Left cardiac atrium (tissue), 4 donors: ENCODE results near the gene OPHN1. TPM values are rescaled to one million over a fixed set of nuclear protein-coding genes. Genes with fewer than 3 reads are reported as not detected.
A peak's percentile ranks its signal among the peaks of the same experiment; 100 is the strongest.
"Not testable (repeated sequence)": the region's sequence is repeated elsewhere in the genome, so short reads cannot be mapped to it uniquely, and the experiment has no call there.

Source experiments
- ATAC-seq, 2 donors: fragments of 200-7000 bp; cut with Tn5 transposase; one replicate each; pipeline ENCODE4 v1.9.1; 2020; ENCODE audit warnings: mild to moderate bottlenecking in 2 of 2, moderate library complexity in 2 of 2
- DNase-seq: peaks from one replicate; pipeline ENCODE4 v3.0.0-alpha.2; 2020
- intact Hi-C, 2 donors: fragments of 100-400 bp; cut with DNase I; formaldehyde crosslinking; loops; one replicate each; pipeline versions ENCODE4 v1.14.1 to v1.15.1; 2022 to 2023
- total RNA-seq, 2 donors: library from RNA; stranded (reverse); fragmentation: NEBNext Ultra II Directional; extraction: Animal tissue kit (Norgen Biotek cat#: 25700); gene quantifications; one replicate each; pipeline ENCODE4 v1.2.1, GENCODE V29; 2021
- donor health status: DM: no; HTN: yes; CAD: no.
- donor health status: DM: no; HTN: yes; CAD: no; lungs with severe emphysema.
- donor health status: DM: yes; HTN: yes; CAD: no.
- donor health status: Dilated cardiomyopathy.

The OPHN1 gene
- total RNA-seq, 2 donors from 2014 or later, result 3.1 to 5.7 TPM

GRCh38 chrX:68377579-68377978 is 55.7 kb downstream of the OPHN1 start:
- ATAC-seq, DNase-seq, intact Hi-C loops: not testable (repeated sequence)

GRCh38 chrX:68376373-68376772 is 56.9 kb downstream of the OPHN1 start:
- DNase-seq, result no peak
- no peak for ATAC-seq
- intact Hi-C loops, result no loop called here

- ATAC-seq (no peak), DNase-seq (no peak)
- intact Hi-C loops, result no loop called here
These were observed 57.5 kb downstream of the OPHN1 start for GRCh38 chrX:68375803-68376202.

- intact Hi-C loops, result no loop called here
- ATAC-seq (no peak), DNase-seq (no peak)
These were observed 60.6 kb downstream of the OPHN1 start for GRCh38 chrX:68372665-68373064.

- ATAC-seq, result no peak
- intact Hi-C loops, result no loop called here
- DNase-seq, result no peak
These were observed 63.7 kb downstream of the OPHN1 start for GRCh38 chrX:68369559-68369958.

GRCh38 chrX:68365341-68365740 is 68.0 kb downstream of the OPHN1 start:
- intact Hi-C loops, result no loop called here
- DNase-seq (no peak), ATAC-seq (no peak)

GRCh38 chrX:68363984-68364383 is 69.3 kb downstream of the OPHN1 start:
- intact Hi-C loops, result no loop called here
- no peak for ATAC-seq

GRCh38 chrX:68358679-68359078 is 74.6 kb downstream of the OPHN1 start:
- no peak for ATAC-seq
- intact Hi-C loops, result no loop called here
- DNase-seq, result no peak

More at GRCh38 chrX:68363984-68364383, 69.3 kb downstream of the OPHN1 start:
- DNase-seq, result no peak

- ATAC-seq, result no peak
- intact Hi-C loops, result no loop called here
These were observed 77.7 kb downstream of the OPHN1 start for GRCh38 chrX:68355629-68355920.

GRCh38 chrX:68354879-68355628 is 78.2 kb downstream of the OPHN1 start:
- DNase-seq, result no peak
- no peak for ATAC-seq
- intact Hi-C loops, result no loop called here

More at GRCh38 chrX:68355629-68355920, 77.7 kb downstream of the OPHN1 start:
- no peak for DNase-seq

GRCh38 chrX:68345025-68345424 is 88.3 kb downstream of the OPHN1 start:
- no peak for DNase-seq
- ATAC-seq, result no peak

GRCh38 chrX:68343551-68343950 is 89.7 kb downstream of the OPHN1 start:
- intact Hi-C loops, result no loop called here
- ATAC-seq (no peak), DNase-seq (no peak)

More at GRCh38 chrX:68345025-68345424, 88.3 kb downstream of the OPHN1 start:
- intact Hi-C loops, result no loop called here

GRCh38 chrX:68332201-68332731 is 101.0 kb downstream of the OPHN1 start:
- DNase-seq, result no peak
- intact Hi-C loops, result no loop called here
- peak in 1 of 2 donors; percentile 50 for ATAC-seq

GRCh38 chrX:68326841-68327240 is 106.5 kb downstream of the OPHN1 start:
- DNase-seq, ATAC-seq, intact Hi-C loops: not testable (repeated sequence)

- ATAC-seq, result peak in 1 of 2 donors; percentile 44
- DNase-seq, result no peak
- intact Hi-C loops, result no loop called here
These were observed 125.5 kb downstream of the OPHN1 start for GRCh38 chrX:68307769-68308168.

GRCh38 chrX:68304602-68305001 is 128.7 kb downstream of the OPHN1 start:
- intact Hi-C loops, result no loop called here
- ATAC-seq, result no peak

GRCh38 chrX:68299898-68300297 is 133.4 kb downstream of the OPHN1 start:
- DNase-seq, result no peak
- intact Hi-C loops, result no loop called here
- no peak for ATAC-seq

More at GRCh38 chrX:68304602-68305001, 128.7 kb downstream of the OPHN1 start:
- no peak for DNase-seq

GRCh38 chrX:68292471-68292870 is 140.8 kb downstream of the OPHN1 start:
- no peak for ATAC-seq
- intact Hi-C loops, result no loop called here
- DNase-seq, result no peak

- DNase-seq (no peak), ATAC-seq (no peak)
- intact Hi-C loops, result no loop called here
These were observed 145.2 kb downstream of the OPHN1 start for GRCh38 chrX:68288127-68288526.

GRCh38 chrX:68287419-68287818 is 145.9 kb downstream of the OPHN1 start:
- ATAC-seq (no peak), DNase-seq (no peak)
- intact Hi-C loops, result no loop called here

- intact Hi-C loops, result no loop called here
These were observed 146.3 kb downstream of the OPHN1 start for GRCh38 chrX:68286980-68287379.

More at GRCh38 chrX:68286980-68287379, 146.3 kb downstream of the OPHN1 start:
- DNase-seq (no peak), ATAC-seq (no peak)
